ENCODE data around the gene SLF2. TPM values are rescaled to one million over a fixed set of nuclear protein-coding genes. Genes with fewer than 3 reads are reported as not detected.
A peak's percentile ranks its signal among the peaks of the same experiment; 100 is the strongest.

The SLF2 gene
- total RNA-seq, 1 experiment from 2014 or later: 43.0 TPM

- TF ChIP-seq REST (IDR thresholded peaks at IDR 0.05; ENCODE audit: low read depth) (no peak), CEBPB (IDR thresholded peaks at IDR 0.05; ENCODE audit: low read depth) (peak; percentile 85; the same call in 1 of the 2 replicates), POLR2AphosphoS5 (IDR thresholded peaks at IDR 0.05; ENCODE audit: low read depth, low read length) (peak; percentile 91), ATF3 (IDR thresholded peaks at IDR 0.05) (no peak)
Observed at GRCh38 chr10:100912605-100913469, at the start of gene SLF2 (continued).

- Histone ChIP-seq H2AFZ (ENCODE audit: low read depth, low read length, poor library complexity, severe bottlenecking) (no peak overlapping the region), H3K9ac (ENCODE audit: low read length) (no peak overlapping the region), H3K27ac (ENCODE audit: low read depth, low read length) (no peak overlapping the region), H3K9me3 (ENCODE audit: control insufficient read depth in 1 of 2, insufficient read depth in 1 of 2, low read depth in 1 of 2, low read length in 2 of 2) (no peaks in the 10 kb centered on the region), H3K36me3 (ENCODE audit: control insufficient read depth in 1 of 2, insufficient read depth in 2 of 2, low read length in 2 of 2) (no peaks in the 10 kb centered on the region), H3K4me1 (ENCODE audit: control insufficient read depth in 1 of 2, insufficient read depth in 2 of 2, low read length in 2 of 2) (no peaks in the 10 kb centered on the region), H3K4me2 (ENCODE audit: low read length) (no peak overlapping the region), H3K9me2 (ENCODE audit: insufficient read depth) (no peaks in the 10 kb centered on the region), H4K20me1 (ENCODE audit: insufficient read depth) (no peaks in the 10 kb centered on the region), H3K27me3 (ENCODE audit: insufficient read depth, low read length) (peaks cover 14% of the 10 kb centered on the region; the same call in 1 of the 2 replicates), H3K79me2 (ENCODE audit: insufficient read depth, low read length) (no peaks in the 10 kb centered on the region), H3K4me3 (replicated peaks in 1 of 2; ENCODE audit: low read depth in 1 of 2, low read length in 2 of 2) (no peak overlapping the region)
- intact Hi-C loops (cut with micrococcal nuclease): no loop called here
- ChIA-PET RAD21 (ENCODE audit: low non-redundant PET in 1 of 2, low total read pairs in 2 of 2, uncharacterized antibody in 2 of 2, unreplicated experiment in 2 of 2) (no interaction called here), CTCF (no interaction called here), POLR2A (no interaction called here)
- BruUV-seq (replicated peaks): no TSS peak
- ATAC-seq: no peak
- no peak for TF ChIP-seq ELF1 (IDR thresholded peaks at IDR 0.05; ENCODE audit: borderline replicate concordance, low read depth)
- TF ChIP-seq CBX3 (IDR thresholded peaks at IDR 0.05; ENCODE audit: low read depth): no peak
- no peak for TF ChIP-seq JUND (IDR thresholded peaks at IDR 0.05)
- no peak for TF ChIP-seq POLR2AphosphoS5 (IDR thresholded peaks at IDR 0.05; ENCODE audit: low read depth, low read length)
- TF ChIP-seq EGR1 (IDR thresholded peaks at IDR 0.05; ENCODE audit: low read depth): no peak
- TF ChIP-seq ZNF274 (IDR thresholded peaks at IDR 0.05; ENCODE audit: low read depth, low read length): no peak
- TF ChIP-seq ZFX (IDR thresholded peaks at IDR 0.05): no peak
- TF ChIP-seq CEBPB (IDR thresholded peaks at IDR 0.05; ENCODE audit: low read depth): no peak
- no peak for DNase-seq (ENCODE audit: low read depth, low spot score)
Observed at GRCh38 chr10:100863433-100863832, 49.3 kb upstream of the SLF2 start.

All from HCT116 (cell line).